ENCODE results near the gene LCTL. TPM values are rescaled to one million over a fixed set of nuclear protein-coding genes. Genes with fewer than 3 reads are reported as not detected.
A peak's percentile ranks its signal among the peaks of the same experiment; 100 is the strongest.

The LCTL gene
- total and polyA plus RNA-seq, 7 donors = 0.01 TPM; not detected in 6

DNA sequence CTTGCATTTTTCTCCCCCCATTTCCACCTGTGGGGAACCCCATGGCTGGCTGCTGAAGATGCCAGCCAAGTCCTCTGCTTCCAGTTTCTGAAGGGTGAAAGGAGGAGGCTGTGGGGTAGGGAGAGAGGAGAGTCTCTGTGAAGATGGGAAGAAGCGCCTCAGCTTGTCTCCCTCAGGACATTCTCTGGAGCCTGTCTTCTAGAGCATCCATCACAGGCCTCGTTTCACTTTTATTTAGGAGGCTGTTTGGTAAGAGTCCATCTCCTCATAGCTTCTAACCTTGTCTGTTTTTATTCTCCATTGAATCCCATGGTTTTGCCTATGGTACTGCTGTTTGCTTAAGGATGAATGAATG lies 8.8 kb upstream of the LCTL start:
- Histone ChIP-seq H3K4me1 (no peaks in the 10 kb centered on the region), H3K27ac (no peak overlapping the region), H3K36me3 (no peaks in the 10 kb centered on the region), H3K9me3 (no peaks in the 10 kb centered on the region), H3K4me3 (no peak overlapping the region), H3K27me3 (no peaks in the 10 kb centered on the region)
- intact Hi-C loops (cut with DNase I) = no loop called here
- no peak for DNase-seq
- 91 to 93% methylated on average over 2 of the region's 2 CpGs for WGBS, 2 donors
- TF ChIP-seq CTCF (IDR thresholded peaks at IDR 0.05) = no peak
- TF ChIP-seq POLR2A (IDR thresholded peaks at IDR 0.05) = no peak
- no peak for TF ChIP-seq EP300 (IDR thresholded peaks at IDR 0.05)
- TF ChIP-seq POLR2AphosphoS5 (IDR thresholded peaks at IDR 0.05) = no peak

- no peaks in the 10 kb centered on the region for H3K36me3 ChIP-seq
- intact Hi-C loops (cut with DNase I) = no loop called here
- H3K4me3 ChIP-seq = no peak overlapping the region
- no peaks in the 10 kb centered on the region for H3K9me3 ChIP-seq
- no peaks in the 10 kb centered on the region for H3K4me1 ChIP-seq
- 78 to 83% methylated on average over 10 of the region's 10 CpGs for WGBS, 2 donors
- no peaks in the 10 kb centered on the region for H3K27me3 ChIP-seq
- peak; percentile 25 for DNase-seq
- no peak overlapping the region for H3K27ac ChIP-seq
- no peak for TF ChIP-seq POLR2AphosphoS5 (IDR thresholded peaks at IDR 0.05)
- TF ChIP-seq CTCF (IDR thresholded peaks at IDR 0.05) = no peak
- no peak for TF ChIP-seq EP300 (IDR thresholded peaks at IDR 0.05)
- no peak for TF ChIP-seq POLR2A (IDR thresholded peaks at IDR 0.05)
Observed at GRCh38 chr15:66573719-66574595, 8.2 kb upstream of the LCTL start.

DNA sequence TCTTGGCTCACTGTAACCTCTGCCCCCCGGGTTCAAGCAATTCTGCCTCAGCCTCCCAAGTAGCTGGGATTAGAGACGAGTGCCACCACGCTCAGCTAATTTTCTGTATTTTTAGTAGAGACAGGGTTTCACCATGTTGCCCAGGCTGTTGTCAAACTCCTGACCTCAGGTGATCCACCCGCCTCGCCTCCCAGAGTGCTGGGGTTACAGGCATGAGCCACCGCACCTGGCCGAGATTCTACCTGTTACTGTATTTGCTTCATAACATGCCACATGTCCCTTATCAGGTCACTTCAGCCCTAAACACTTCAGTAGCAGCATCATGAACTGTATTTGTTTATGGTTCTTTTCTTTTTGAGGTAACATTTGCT lies 7.5 kb upstream of the LCTL start:
- intact Hi-C loops (cut with DNase I) = no loop called here

DNA sequence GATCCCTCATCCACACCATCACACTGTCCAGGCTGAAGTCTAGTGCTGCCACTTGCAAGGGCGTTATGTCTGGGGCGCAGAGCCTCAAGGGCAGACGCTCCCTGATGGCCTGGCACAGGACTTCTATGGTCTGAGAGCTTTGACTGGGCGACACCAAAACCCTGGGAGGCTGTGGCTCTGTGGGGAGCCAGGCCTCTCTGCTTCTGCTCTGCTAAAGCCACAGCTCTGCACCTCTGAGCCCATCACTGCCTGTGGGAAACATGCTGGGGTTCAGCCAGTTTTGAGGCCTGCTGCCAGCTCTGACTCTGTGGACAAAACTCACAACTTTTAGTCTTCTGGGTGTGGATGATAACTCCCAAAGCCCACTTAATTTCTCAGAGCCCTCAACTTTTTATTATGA lies 6.3 kb upstream of the LCTL start:
- no peaks in the 10 kb centered on the region for H3K9me3 ChIP-seq
- WGBS, 2 donors = 79 to 93% methylated on average over 4 of the region's 4 CpGs
- no peak for DNase-seq

More for the DNA sequence above, 7.5 kb upstream of the LCTL start:
- no peak for DNase-seq
- no peak for TF ChIP-seq POLR2A (IDR thresholded peaks at IDR 0.05)
- no peak for TF ChIP-seq CTCF (IDR thresholded peaks at IDR 0.05)
- TF ChIP-seq POLR2AphosphoS5 (IDR thresholded peaks at IDR 0.05) = no peak
- TF ChIP-seq EP300 (IDR thresholded peaks at IDR 0.05) = no peak
- H3K36me3 ChIP-seq = no peaks in the 10 kb centered on the region
- no peak overlapping the region for H3K27ac ChIP-seq
- no peaks in the 10 kb centered on the region for H3K9me3 ChIP-seq
- WGBS, 2 donors = 85 to 88% methylated on average over 7 of the region's 7 CpGs
- H3K4me1 ChIP-seq = no peaks in the 10 kb centered on the region
- H3K4me3 ChIP-seq = no peak overlapping the region
- H3K27me3 ChIP-seq = no peaks in the 10 kb centered on the region

More for the DNA sequence above, 6.3 kb upstream of the LCTL start:
- TF ChIP-seq POLR2A (IDR thresholded peaks at IDR 0.05) (no peak), POLR2AphosphoS5 (IDR thresholded peaks at IDR 0.05) (no peak), CTCF (IDR thresholded peaks at IDR 0.05) (no peak), EP300 (IDR thresholded peaks at IDR 0.05) (no peak)
- H3K4me1 ChIP-seq = peaks cover 0 to 3% (median 0%) of the 10 kb centered on the region in 4 donors
- H3K36me3 ChIP-seq = no peaks in the 10 kb centered on the region
- no peaks in the 10 kb centered on the region for H3K27me3 ChIP-seq
- intact Hi-C loops (cut with DNase I) = no loop called here
- H3K4me3 ChIP-seq = no peak overlapping the region
- no peak overlapping the region for H3K27ac ChIP-seq

All from sigmoid colon (tissue), 7 donors.